Ovary (tissue), 3 donors: Measurements from ENCODE around the gene CYFIP2.

Experiments
- CTCF ChIP-seq, 3 donors: fragments of 450-650 bp in 2 of 3; fragments of 200-600 bp in 1 of 3; IDR thresholded peaks; one replicate each; pipeline versions ENCODE4 v1.5.1 to v1.8.0; 2016 to 2022; ENCODE audit warnings: antibody characterized with exemption in 3 of 3, mild to moderate bottlenecking in 1 of 3
- EP300 ChIP-seq: sonication (generic); formaldehyde crosslinking; IDR thresholded peaks from one replicate; pipeline ENCODE4 v1.6.1; 2017; ENCODE audit warnings: antibody characterized with exemption
- donor health status: DM: no; HTN: no; CAD: no.

- TF ChIP-seq EP300: no peak
- TF ChIP-seq CTCF (IDR thresholded peaks at IDR 0.05): no peak
Observed at GRCh38 chr5:157388111-157388710, 122.3 kb downstream of the CYFIP2 start.
